NOMO-1 treated with DMSO at 0.1 percent for 48 hours (cell line): ENCODE measurements around the gene GRID1.

Experiments used
- DNase-seq: peaks from one replicate; lab custom pipeline; 2025; ENCODE audit not compliant: unreplicated experiment; lab: John Stamatoyannopoulos, UW

Gene GRID1

DNA sequence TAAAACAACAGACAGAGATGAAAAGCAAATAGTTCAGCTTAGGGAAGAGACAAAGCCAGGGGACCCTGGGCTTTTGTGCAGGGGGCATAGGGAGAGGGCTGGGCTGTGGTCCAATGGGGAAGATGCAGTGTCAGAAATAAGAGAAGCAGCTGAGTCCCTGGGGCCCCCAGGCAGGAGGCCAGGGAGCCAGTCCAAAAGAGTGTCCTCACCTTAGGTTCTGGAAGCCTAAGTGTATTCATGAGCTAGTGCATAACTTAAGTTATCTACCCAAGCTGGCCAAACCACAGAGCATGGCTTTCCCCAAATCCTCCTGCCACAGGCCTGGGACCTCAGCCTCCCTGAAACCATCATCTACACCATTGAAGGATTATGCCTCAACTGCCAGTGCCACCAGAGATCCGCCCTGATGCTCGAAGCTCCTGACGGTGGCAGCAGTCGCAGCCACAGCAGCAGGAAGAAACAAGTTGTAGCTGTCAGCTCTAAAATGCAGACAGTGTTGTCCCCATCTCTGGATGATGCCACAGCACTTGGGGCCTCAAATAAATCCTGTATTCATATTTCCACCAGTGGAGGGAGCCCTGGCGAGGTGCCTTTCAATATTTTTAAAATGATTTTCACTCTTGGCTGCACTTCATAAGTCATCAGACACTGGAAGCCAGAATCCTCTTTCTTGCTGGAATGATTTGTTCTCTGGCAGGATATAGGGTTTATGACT lies 574.6 kb downstream of the GRID1 start:
- DNase-seq, result no peak

DNA sequence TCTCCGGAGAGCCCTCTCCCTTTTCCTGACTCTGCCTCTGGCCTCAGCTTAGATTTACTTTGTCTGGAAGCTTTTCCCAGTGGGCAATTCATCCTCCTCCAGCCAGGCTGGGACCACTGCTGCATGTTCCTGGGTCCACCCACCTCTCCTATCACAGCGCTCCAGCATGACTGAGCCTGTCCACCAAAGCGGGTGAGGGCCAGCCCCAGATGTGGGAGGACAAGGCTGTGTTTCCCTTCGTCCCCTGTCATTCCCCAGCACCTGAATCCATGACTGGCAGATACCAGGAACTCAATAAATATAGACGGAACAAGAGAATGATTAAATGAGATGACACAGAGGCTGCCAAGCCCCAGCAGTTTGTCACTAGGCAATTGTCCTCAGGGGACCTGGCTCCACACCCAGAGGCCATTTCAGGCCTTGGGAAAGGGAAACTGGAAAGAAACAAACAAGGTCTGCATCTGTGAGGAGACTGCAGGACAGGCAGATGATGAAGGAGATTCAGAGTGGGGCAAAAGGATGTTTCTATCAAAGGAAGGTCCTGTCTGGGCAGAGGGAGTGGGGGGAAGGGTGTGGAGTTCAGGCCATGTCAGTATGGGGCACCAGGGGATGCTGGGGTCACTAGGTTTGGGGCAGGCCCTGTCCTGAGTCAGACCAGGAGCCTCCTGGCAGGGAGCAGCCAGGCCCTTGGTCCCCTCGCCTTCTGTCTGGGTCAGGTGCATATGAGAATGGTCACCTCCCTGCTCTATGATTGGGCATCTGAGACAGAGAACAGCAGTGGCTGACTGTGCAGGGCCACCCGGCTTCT lies 576.4 kb downstream of the GRID1 start:
- DNase-seq, result no peak

DNA sequence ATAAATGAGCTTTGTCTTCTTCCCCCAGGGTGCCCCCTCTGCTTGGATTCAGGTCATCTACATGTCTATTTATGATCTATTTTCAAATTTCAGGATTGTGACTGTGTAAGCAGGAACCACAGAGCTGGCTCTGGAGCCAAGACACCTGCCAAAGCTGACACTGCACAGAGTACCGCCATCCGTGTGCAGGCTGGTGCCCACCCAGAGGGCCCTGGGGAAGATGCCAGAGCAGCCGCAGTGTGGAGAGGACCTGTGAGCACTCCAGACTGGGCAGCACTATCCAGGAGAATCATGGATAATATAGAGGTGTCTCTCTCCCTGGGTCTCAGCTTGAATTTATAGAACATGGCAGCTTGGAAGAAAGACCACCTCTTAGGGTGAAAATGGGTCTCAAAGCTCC lies 577.5 kb downstream of the GRID1 start:
- no peak for DNase-seq

DNA sequence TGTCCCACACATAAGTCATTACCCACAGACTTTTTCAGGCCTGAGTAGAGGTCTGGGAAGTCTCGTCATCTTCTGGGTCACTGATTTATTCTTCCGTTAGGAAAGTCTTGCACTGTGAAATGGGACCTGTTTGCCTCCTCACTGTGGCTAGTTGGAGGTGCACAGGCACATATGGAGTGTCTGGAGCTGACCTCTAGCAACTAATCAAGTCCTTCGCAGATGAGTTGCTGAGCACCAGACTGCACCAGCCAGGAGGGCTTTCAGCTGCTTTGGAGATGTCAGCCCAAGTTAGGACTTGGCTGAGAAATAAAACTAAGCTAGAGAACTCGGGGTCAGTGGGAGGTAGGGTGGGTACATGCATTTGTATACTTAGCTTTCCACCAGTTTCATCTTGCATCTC lies 578.0 kb downstream of the GRID1 start:
- DNase-seq, result no peak

DNA sequence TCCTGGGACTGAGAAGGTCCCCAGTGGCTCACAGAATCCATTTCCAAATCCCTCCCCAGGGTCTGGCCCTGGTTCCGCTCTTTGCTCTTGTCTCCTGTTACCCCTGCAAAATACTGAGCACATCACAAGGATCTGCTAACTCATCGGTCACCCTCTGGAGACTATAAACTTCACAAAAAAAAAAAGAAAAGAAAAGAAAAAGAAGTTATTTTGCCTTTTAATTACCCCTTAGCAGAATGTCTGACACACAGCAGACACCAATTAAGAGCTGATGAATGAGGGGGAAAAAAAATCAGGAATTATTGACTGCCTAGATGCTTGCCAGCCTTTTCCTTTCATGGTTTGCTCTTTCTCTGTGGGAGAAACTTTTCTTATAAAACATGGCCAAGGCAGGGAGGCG lies 578.7 kb downstream of the GRID1 start:
- no peak for DNase-seq

DNA sequence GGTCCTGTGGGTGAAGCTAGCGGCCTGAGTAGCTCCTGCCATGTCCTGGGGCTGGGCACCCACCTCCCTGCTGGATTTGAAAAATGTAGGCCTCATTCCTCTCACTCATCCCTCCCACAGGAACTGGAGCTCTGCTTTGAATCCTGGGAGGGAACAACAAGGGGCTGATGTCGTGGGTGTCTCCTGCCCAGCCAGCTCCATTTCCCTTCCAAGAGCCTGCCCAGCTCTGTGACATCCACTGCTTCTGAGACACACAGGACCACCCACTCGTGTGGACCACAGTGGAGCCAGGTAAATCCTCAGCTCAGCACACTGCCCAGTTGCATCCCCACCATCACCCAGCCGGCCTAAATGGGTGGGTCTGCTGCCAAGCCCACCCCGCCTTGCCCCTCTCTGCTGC lies 579.2 kb downstream of the GRID1 start:
- DNase-seq, result no peak

DNA sequence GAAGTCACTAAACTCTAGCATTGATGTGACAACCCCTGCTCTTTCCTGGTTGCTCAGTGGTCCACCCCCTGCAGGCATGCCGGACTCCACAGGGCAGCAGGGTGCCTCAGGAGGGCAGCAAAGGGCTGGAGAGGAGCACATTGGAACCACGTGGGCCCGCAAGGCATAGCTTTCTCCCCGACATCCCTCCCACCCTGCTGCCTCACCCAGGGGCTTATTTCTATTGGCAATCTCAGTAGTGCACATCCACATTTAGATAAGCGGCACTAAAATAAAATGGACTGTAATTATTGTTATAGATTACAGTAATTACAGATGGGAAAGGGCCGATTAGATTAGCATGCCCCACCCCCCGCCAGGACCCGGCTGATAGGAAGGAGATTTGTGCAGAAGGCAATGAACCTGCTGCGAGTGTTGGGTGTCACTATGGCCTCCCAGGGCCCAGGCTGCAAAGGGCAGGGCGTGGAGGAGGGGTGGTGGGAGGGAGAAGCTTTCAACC lies 580.1 kb downstream of the GRID1 start:
- DNase-seq, result no peak

DNA sequence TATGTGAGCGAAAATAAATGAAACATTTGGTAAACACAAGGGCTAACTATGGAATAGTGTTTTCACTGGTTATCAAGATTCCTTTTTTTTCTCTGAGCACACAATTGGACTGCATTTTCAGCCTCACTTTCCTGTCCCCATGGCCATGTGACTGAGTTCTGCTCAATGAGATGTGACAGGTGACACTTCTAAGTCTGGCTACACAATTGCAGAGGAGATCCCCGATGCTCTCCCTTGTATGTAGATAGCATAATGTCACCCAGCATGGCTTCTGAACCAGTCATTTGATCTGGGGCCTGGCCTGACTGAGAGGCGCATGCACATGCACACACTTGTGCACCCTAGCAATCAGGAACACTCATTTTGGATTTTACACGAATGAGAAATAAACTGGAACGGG lies 581.8 kb downstream of the GRID1 start:
- no peak for DNase-seq

DNA sequence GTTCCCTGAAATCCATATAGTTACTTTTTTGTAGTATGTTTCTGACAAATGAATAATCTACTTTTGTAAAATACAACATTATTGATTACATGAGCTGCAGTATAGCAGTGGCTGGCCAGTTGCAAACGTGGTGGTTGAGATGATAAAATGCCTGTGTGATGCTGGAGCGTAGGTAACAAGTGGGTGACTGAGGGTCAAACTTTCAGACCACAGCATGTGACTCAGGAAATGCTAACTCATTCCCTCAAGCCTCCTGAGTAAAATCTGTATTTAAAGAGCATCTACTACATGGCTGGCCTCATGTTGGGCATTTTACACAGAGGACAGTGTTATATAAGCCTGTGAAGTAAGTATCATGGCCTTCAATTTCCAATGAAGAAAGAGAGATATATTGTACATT lies 585.2 kb downstream of the GRID1 start:
- DNase-seq, result no peak

DNA sequence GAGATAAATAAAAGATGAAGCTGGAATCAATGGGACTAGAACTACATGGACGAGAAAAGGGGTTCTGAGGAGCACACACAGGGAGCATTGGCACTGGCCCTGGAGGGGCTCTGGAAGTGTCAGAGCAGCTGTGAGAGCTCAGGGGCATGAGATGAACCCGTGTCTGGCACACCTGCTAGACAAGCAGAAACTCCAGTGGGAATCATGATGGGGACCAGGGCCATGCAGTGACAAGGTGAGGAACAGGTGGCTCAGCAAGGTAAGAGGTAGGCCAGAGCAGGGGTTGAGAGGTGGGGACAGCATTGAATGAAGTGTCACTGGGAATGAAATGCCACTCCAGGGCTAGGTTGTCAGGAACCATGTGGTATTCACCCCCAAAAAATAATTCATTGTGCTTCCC lies 588.5 kb downstream of the GRID1 start:
- no peak for DNase-seq

DNA sequence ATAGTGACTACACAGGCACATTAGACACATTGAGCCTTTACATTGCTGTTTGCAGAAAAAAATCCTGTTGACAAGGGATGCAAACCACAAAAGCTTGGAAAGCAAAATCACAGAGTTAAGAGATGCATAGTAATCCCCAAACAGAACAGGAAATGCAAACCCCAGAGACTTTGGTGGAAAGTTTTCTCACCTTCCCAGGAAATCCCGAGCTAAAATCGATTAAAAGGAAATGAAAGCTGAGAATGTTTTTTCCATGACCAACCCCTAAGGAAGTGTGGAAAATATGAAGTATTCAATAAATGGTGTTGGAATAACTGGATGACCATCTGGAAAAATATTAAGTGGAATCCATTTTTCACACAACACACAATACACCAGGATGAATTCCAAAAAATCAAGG lies 598.7 kb downstream of the GRID1 start:
- DNase-seq, result no peak

DNA sequence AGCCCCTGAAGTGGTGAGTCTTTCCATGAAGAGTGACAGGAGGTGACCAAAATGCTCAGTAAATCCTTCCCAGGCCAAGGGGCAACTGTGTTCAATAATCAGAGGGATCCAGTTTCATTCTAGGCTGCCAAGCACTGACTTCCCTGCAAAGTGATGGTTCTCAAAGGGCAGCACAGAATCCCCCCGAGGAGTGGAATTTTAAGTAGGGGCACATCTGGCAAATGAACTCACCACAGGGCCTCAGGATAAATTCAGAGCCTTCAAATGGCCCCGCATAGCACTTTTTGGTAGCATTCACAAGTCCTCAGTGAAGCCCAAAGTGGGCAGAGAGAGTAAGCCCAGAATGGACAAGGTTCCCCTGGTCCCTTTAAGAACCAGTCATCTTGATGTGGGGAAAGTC lies 602.5 kb downstream of the GRID1 start:
- no peak for DNase-seq

DNA sequence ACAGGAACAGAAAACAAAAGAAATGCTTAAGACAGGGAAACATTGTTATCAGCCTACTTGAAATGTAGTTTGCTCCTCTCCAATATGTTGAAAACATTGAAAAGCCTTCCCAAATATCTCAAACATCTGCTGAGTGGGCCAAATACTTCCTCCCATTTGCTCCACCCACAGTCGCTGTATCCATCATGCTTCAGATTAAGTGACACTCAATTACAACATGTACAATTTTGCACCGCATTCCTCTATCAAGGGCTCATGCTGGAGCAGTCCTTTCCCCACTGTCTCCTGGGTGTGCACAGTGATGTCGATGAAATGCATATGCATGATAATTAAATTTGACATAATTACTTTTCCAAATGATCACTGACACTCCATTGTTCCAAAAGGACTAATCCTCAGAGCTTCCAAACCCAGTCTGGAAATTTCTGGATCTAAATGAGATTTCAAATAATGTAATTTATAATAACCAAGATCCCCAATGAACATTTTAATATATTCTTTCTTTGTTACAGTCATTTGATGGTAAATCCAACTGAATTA lies 604.6 kb downstream of the GRID1 start:
- no peak for DNase-seq

DNA sequence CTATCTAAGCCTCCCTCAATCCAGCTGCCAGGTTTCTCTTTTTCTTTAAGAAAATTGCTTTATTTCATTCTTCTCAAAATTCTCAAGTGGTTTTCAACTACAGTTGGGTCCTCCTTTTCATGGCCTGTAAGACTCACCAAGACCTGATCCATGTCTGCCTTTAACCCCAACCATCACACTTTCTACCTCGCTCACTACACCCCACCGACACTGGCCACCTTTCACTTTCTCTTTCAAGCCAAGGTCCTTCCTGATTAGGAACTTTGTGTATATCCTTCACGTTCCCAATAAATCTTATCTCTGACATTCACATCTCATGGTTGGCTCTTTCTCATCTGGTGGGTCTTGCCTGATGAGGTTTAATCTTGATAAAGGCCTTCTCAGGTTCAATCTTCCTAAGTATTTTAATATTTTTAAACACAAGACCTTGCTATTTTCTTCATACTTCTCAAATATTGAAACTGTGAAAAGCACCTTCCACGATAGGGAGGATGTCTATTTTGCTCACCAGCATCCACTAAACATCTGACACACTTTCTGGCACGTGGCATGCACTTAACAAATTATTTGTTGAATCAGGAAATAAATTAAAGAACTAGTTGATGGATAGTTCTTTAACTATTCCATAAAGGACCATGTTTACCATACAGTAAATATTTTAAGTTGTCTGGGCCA lies 624.8 kb downstream of the GRID1 start:
- no peak for DNase-seq

DNA sequence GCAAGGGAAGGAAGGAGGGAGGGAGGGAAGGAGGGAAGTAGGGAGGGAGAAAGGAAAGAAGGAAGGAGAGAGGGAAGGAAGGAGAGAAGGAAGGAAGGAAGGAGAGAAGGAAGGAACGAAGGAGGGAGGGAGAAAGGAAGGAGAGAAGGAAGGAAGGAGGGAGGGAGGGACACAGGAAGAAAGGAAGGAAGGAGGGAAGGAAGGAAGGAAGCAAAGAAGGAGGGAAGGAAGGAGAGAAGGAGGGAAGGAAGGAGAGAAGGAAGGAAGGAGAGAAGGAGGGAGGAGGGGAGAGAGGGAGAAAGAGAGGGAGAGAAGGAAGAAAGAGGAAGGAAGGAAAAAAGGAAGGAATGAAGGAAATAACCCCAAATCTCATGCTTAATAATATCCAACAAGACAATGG lies 630.6 kb downstream of the GRID1 start:
- no peak for DNase-seq

DNA sequence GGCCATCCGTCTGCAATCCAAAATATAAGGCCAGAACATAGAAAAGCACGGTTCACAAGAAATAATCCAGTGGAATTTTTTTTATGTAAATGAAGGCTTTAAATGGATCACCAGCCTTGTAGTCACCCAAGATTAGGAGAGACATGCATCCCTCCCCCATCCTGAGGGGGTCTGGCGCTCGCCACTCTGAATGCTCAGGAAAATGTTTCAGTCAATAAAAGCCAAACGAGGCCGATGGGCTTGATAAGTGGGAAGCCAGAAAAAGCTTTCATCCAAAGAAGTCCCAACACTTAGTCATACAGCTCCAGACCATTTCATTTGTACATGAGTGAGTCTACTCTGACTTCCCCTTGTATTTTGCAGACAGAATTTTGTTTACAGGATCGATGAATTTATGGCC lies 631.8 kb downstream of the GRID1 start:
- DNase-seq, result no peak

DNA sequence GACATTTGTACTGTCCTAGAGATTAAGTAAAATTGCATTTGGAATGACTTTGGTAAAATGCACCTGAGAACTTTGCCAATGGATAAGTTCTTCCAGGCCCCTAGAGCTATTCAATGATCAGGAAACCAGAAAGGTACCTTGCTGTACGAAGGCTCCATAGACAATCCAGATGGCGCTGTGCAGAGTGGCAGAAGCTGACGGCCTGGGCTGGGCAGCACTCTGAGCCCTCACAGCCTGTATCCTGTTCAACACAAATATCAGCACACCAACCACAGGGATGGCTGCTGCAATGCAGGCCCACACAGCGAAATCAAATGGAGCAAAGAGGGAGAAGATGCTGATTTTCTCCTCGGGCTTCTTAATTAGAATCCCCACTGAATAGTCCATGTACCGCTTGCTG lies 642.4 kb downstream of the GRID1 start:
- no peak for DNase-seq

DNA sequence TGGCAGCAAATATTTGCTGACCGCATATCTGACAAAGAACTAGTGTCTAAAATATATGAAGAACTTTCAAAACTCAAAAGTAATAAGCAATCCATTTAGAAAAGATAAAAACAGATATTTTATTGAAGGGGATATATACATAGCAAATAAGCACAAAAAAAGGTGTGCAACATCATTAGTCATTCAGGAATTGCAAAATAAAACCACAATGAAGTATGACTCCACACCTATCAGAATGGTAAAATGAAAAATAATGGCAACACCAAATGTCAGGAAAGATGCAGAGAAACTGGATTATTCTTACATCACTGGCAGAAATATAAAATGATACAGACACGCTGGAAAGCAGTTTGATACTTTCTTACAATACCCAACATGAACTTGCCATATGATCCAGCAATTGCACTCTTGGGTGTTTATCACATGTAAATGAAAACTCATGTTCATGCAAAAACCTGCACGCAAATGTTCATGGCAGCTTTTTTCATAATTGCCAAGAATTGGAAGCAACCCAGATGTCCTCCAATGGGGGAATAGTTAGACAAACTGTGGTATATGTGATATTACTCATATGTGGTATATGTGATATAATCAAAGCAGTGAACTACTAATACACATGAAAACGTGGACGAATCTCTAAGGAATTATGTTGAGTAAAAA lies 645.5 kb downstream of the GRID1 start:
- no peak for DNase-seq

DNA sequence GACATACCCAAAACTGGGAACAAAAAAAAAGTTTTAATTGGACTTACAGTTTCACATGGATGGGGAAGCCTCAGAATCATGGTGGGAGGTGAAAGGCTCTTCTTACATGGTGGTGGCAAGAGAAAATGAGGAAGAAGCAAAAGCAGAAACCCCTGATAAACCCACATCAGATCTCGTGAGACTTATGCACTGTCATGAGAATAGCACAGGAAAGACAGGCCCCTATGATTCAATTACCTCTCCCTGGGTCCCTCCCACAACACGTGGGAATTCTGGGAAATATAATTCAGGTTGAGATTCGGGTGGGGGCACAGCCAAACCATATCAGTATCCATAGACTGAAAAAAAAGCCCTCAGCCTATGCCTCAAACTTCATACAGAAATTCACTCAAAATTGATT lies 647.2 kb downstream of the GRID1 start:
- DNase-seq, result no peak

DNA sequence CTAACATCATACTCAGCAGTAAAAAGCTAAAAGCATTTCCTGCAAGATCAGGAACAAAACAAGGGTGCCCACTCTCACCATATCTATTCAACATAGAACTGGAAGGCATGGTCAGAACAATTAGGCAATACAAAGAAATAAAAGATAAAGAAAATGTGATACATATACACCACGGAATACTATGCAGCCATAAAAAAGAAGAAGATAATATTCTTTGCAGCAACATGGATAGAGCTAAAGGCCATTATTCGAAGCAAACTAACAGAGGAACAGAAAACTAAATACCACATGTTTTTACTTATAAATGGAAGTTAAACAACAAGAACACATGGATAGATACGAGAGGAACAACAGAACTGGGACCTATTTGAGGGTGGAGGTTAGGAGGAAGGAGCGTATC lies 652.7 kb downstream of the GRID1 start:
- DNase-seq, result no peak

DNA sequence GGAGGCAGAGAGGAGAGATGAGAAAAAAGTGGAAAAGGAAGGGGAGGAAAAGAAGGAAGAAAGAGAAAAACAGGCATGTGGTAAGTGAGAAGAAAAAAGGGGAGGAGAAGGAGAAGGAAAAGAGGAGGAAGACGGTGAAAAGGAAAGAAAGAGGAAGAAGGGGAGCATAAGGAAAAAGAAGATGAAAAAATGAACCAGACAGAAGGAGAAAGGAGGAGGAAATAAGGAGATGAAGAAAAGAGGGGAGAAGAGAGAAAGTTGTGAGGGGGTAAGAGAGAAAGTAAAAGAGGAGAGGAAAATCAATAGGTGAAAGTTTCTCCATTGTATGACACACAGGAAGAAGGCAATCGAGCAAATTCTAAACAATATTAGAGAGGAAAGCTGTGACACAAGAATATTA lies 663.8 kb downstream of the GRID1 start:
- DNase-seq, result no peak
